ENCODE measurements around the gene SYNE2. TPM values are rescaled to one million over a fixed set of nuclear protein-coding genes. Genes with fewer than 3 reads are reported as not detected.

SYNE2 gene
- total and polyA plus RNA-seq, 2 donors (not counting 3 experiments of a cell fraction or from before 2014, with no cell fraction given): 16.0 to 53.7 TPM

DNA sequence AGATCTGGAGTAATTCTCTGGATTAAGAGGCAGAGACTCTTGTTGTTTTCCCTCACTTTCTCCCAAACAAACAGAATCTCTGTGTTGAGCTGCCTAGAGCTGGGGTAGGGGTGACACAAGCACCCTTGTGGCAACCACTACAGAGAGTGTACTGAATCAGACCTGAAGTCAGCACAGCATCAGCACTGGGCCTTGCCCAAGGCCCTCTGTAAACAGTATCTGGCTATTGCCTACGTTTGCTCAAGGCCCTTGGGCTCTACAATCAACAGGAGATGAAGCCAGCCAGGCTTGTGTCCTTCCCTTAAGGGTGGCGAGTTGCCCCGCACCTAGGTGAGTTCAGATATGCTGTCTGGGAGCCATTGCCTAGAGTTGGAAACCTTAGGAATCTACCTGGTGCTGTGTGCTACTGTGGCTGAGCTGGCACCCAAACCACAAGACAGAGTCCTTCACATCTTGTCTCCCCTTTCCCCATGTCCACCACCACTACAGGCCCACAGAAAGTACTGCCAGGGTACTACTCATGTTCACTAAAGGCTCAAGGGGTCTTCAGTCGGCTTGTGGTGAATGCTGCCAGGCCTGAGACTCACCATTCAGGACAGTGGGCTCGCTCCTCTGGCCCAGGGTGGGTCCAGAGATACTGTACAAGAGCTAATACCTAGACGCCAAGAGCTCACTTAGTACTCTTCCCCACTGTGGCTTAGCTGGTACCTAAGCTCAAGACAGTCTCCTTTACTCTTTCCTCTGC, 206.8 kb downstream of the SYNE2 start:
- Histone ChIP-seq H3K36me3 (ENCODE audit: control insufficient read depth in 2 of 2, extremely low read depth in 1 of 2, insufficient read depth in 2 of 2, low read length in 2 of 2) (no peaks in the 10 kb centered on the region), H3K27ac (ENCODE audit: insufficient read depth, low read depth, low read length) (no peak overlapping the region), H3K4me2 (ENCODE audit: insufficient read depth, low read length) (no peak overlapping the region), H3K9me1 (replicated peaks; ENCODE audit: control insufficient read depth, extremely low read depth, insufficient read depth, low read length) (no peaks in the 10 kb centered on the region), H3K27me3 (ENCODE audit: control insufficient read depth in 2 of 2, insufficient read depth in 2 of 2, low read length in 2 of 2) (no peaks in the 10 kb centered on the region), H3K4me3 (replicated peaks in 1 of 3; ENCODE audit: insufficient read depth in 1 of 3, low read depth in 1 of 3, low read length in 3 of 3) (no peak overlapping the region), H4K20me1 (replicated peaks; ENCODE audit: control insufficient read depth, extremely low read depth, insufficient read depth, low read length) (no peaks in the 10 kb centered on the region), H3K9ac (replicated peaks; ENCODE audit: extremely low read depth, insufficient read depth, low read length) (no peak overlapping the region), H2AFZ (ENCODE audit: low read depth, low read length) (no peak overlapping the region), H3K9me3 (replicated peaks; ENCODE audit: control insufficient read depth, insufficient read depth, low read length) (no peaks in the 10 kb centered on the region), H3K4me1 (ENCODE audit: control insufficient read depth, extremely low read depth, insufficient read depth, low read length) (no peaks in the 10 kb centered on the region), H3K79me2 (ENCODE audit: control insufficient read depth, insufficient read depth, low read length) (no peaks in the 10 kb centered on the region)
- intact Hi-C loops (cut with micrococcal nuclease) (loop anchor here (2.0 kb wide), 1 partner anchor 235 kb away; the partner anchor contains the start of gene ESR2), dilution Hi-C loops (cut with MboI; ENCODE audit: extremely low pct_ligation_motif_present, low sequenced_read_pairs) (no loop called here)
- ChIA-PET CTCF (interaction anchor here (0.5 to 5.2 kb wide), 9 partner anchors 10 to 311 kb away, joined by 3 to 36 read pairs (median 4); partner anchors contain the start of gene ESR2), POLR2A (no interaction called here)
- no peak for FAIRE-seq
- DNase-seq (ENCODE audit: low read depth, low spot score): no peak
- BruUV-seq (replicated peaks): no TSS peak
- no peak for TF ChIP-seq POLR2AphosphoS5 (IDR thresholded peaks at IDR 0.05; ENCODE audit: insufficient read depth, low read depth, low read length)
- no peak for TF ChIP-seq JUN (IDR thresholded peaks at IDR 0.05; ENCODE audit: borderline replicate concordance, insufficient read depth, insufficient read length, low read depth)
- TF ChIP-seq, protein P1, sequence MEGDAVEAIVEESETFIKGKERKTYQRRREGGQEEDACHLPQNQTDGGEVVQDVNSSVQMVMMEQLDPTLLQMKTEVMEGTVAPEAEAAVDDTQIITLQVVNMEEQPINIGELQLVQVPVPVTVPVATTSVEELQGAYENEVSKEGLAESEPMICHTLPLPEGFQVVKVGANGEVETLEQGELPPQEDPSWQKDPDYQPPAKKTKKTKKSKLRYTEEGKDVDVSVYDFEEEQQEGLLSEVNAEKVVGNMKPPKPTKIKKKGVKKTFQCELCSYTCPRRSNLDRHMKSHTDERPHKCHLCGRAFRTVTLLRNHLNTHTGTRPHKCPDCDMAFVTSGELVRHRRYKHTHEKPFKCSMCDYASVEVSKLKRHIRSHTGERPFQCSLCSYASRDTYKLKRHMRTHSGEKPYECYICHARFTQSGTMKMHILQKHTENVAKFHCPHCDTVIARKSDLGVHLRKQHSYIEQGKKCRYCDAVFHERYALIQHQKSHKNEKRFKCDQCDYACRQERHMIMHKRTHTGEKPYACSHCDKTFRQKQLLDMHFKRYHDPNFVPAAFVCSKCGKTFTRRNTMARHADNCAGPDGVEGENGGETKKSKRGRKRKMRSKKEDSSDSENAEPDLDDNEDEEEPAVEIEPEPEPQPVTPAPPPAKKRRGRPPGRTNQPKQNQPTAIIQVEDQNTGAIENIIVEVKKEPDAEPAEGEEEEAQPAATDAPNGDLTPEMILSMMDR (IDR thresholded peaks at IDR 0.05; ENCODE audit: extremely low read depth in 1 of 2, insufficient read depth in 1 of 2, low read depth in 1 of 2, low read length in 2 of 2): no peak
- TF ChIP-seq MYC (IDR thresholded peaks at IDR 0.05; ENCODE audit: low read depth, low read length): no peak
- no peak for TF ChIP-seq POLR2A (IDR thresholded peaks at IDR 0.05; ENCODE audit: low read depth, low read length)
- TF ChIP-seq EZH2 (IDR thresholded peaks at IDR 0.05; ENCODE audit: borderline replicate concordance, low read depth, low read length, severe bottlenecking): no peak

All from endothelial cell of umbilical vein (primary cell).